K562 (cell line): ENCODE results near the gene PDGFA. TPM values are rescaled to one million over a fixed set of nuclear protein-coding genes. Genes with fewer than 3 reads are reported as not detected.

Experiments
- ATAC-seq: fragments of 200-7000 bp; cut with Tn5 transposase; 3 replicates; pipeline ENCODE4 v1.9.1; 2020; ENCODE audit warnings: moderate library complexity
- BruUV-seq: library from RNA; stranded (reverse); fragments of 400-500 nt; replicated peaks from 2 replicates; lab custom pipeline; 2021; lab: Mats Ljungman, UMichigan
- CTCF ChIA-PET: fragments of 300-600 bp; formaldehyde crosslinking; extraction: SDS; loops from one replicate; lab custom pipeline; 2021; ENCODE audit warnings: low intra/inter-chr PET ratio; lab: Yijun Ruan, JAX
- POLR2A ChIA-PET: fragments of 300-600, 350-650 bp; sonication (Branson Sonifier 250); formaldehyde crosslinking; extraction: SDS; loops from one replicate; lab custom pipeline; 2021; ENCODE audit warnings: antibody characterized with exemption, inconsistent platforms; lab: Yijun Ruan, JAX
- DNase-seq, 4 experiments: peaks; one replicate each; pipeline versions ENCODE4 v3.0.0 to v3.0.0-alpha.2; 2011 to 2018; ENCODE audit warnings: low spot score in 3 of 4, mixed read lengths in 3 of 4; ENCODE audit errors: extremely low read depth in 1 of 4
- FAIRE-seq: peaks from 2 replicates; lab custom pipeline; 2011; peaks lifted over from hg19 to GRCh38; lab: Jason Lieb, UNC
- H2AFZ ChIP-seq: 2 replicates; pipeline ENCODE4 v1.6.0; 2011; ENCODE audit warnings: low read depth, low read length, control low read depth, inconsistent platforms
- H3K27ac ChIP-seq: fragments of 200-600 bp; 3 replicates; pipeline ENCODE4 v1.8.0; 2011; ENCODE audit warnings: low read depth, mild to moderate bottlenecking, control low read depth, inconsistent platforms, low read length, moderate library complexity, mixed read lengths; ENCODE audit errors: extremely low read depth
- H3K27me3 ChIP-seq, 2 experiments: fragments of 300-600 bp in 1 of 2; 2 replicates in 1 of 2; 3 replicates in 1 of 2; pipeline versions ENCODE4 v1.6.0 to v1.8.0; 2011; ENCODE audit warnings: inconsistent platforms in 2 of 2, low read length in 2 of 2, mild to moderate bottlenecking in 1 of 2, mixed read lengths in 1 of 2, moderate library complexity in 1 of 2; ENCODE audit not compliant: control insufficient read depth in 2 of 2, insufficient read depth in 2 of 2
- H3K36me3 ChIP-seq: fragments of 300-600 bp; 3 replicates; pipeline ENCODE4 v1.8.0; 2011; ENCODE audit warnings: mild to moderate bottlenecking, low read length, inconsistent platforms; ENCODE audit not compliant: control insufficient read depth, insufficient read depth
- H3K4me1 ChIP-seq, 2 experiments: fragments of 200-600 bp in 1 of 2; replicated peaks in 1 of 2; 2 replicates in 1 of 2; 3 replicates in 1 of 2; pipeline versions ENCODE4 v1.5.1 to v1.8.0; 2011; ENCODE audit warnings: inconsistent platforms in 2 of 2, low read length in 2 of 2, mild to moderate bottlenecking in 1 of 2, mixed read lengths in 1 of 2, moderate library complexity in 1 of 2; ENCODE audit not compliant: control insufficient read depth in 2 of 2, insufficient read depth in 2 of 2
- H3K4me2 ChIP-seq: 2 replicates; pipeline ENCODE4 v1.6.1; 2011; ENCODE audit warnings: low read length, control low read depth, inconsistent platforms, mixed read lengths; ENCODE audit not compliant: insufficient read depth
- H3K4me3 ChIP-seq: fragments of 200-600 bp; sonication (generic), shearing (Covaris generic); 2 replicates; pipeline ENCODE4 v1.5.1; 2016; ENCODE audit warnings: control low read depth, inconsistent platforms
- H3K79me2 ChIP-seq: fragments of 200-600 bp; 3 replicates; pipeline ENCODE4 v1.8.0; 2011; ENCODE audit warnings: low read length, inconsistent platforms; ENCODE audit not compliant: control insufficient read depth, insufficient read depth
- H3K9ac ChIP-seq, 2 experiments: 2 replicates each; pipeline versions ENCODE4 v1.6.0 to v1.6.1; 2011; ENCODE audit warnings: low read depth in 2 of 2, low read length in 2 of 2, control low read depth in 1 of 2, inconsistent platforms in 1 of 2, mild to moderate bottlenecking in 1 of 2, mixed read lengths in 1 of 2; ENCODE audit not compliant: insufficient read depth in 1 of 2
- H3K9me1 ChIP-seq: one replicate; pipeline ENCODE4 v1.6.0; 2011; ENCODE audit warnings: inconsistent platforms, mild to moderate bottlenecking, low read length, moderate library complexity; ENCODE audit not compliant: control insufficient read depth, insufficient read depth
- H3K9me3 ChIP-seq: replicated peaks from 2 replicates; pipeline ENCODE4 v1.5.1; 2011; ENCODE audit warnings: low read depth, low read length, inconsistent platforms; ENCODE audit not compliant: control insufficient read depth, insufficient read depth
- H4K20me1 ChIP-seq: replicated peaks from 2 replicates; pipeline ENCODE4 v1.6.1; 2011; ENCODE audit warnings: low read length, inconsistent platforms, mixed read lengths; ENCODE audit not compliant: control insufficient read depth, insufficient read depth
- GABPA ChIP-seq: fragments of 200-800 bp; sonication (Bioruptor generic); conservative IDR thresholded peaks from 2 replicates; pipeline ENCODE4 v1.6.1; 2016; ENCODE audit warnings: low read depth, missing genetic modification characterization, missing compliant biosample characterization
- HNRNPLL ChIP-seq: fragments of 200-400 bp; formaldehyde crosslinking; IDR thresholded peaks from 2 replicates; pipeline ENCODE4 v1.6.1; 2017; ENCODE audit warnings: low read length, low read depth, mild to moderate bottlenecking; ENCODE audit not compliant: poor library complexity, severe bottlenecking
- KAT2B ChIP-seq: IDR thresholded peaks from one replicate; pipeline ENCODE4 v1.6.1; 2012; ENCODE audit warnings: low read depth, mild to moderate bottlenecking, control low read depth, inconsistent platforms, low read length, moderate library complexity
- SPI1 ChIP-seq: IDR thresholded peaks from 2 replicates; pipeline ENCODE4 v1.6.1; 2011; ENCODE audit warnings: low read depth, low read length, control low read depth, borderline replicate concordance
- TBL1XR1 ChIP-seq, 2 experiments: IDR thresholded peaks; 2 replicates each; pipeline ENCODE4 v1.6.1; 2012; ENCODE audit warnings: improper control_type of control experiment in 2 of 2, low read length in 2 of 2, mild to moderate bottlenecking in 1 of 2
- TSHZ1 ChIP-seq: fragments of 250-450 bp; sonication (Bioruptor Pico); IDR thresholded peaks from 2 replicates; pipeline ENCODE4 v1.4.0; 2020; ENCODE audit warnings: mild to moderate bottlenecking, moderate library complexity
- ZNF165 ChIP-seq: fragments of 250-450 bp; sonication (Bioruptor Pico); IDR thresholded peaks from 2 replicates; pipeline ENCODE4 v1.4.0; 2020; ENCODE audit warnings: borderline replicate concordance
- ZNF24 ChIP-seq: fragments of 450-650 bp; IDR thresholded peaks from 2 replicates; pipeline ENCODE4 v1.6.1; 2016
- ZNF551 ChIP-seq: fragments of 250-450 bp; sonication (Bioruptor Pico); IDR thresholded peaks from 2 replicates; pipeline ENCODE4 v1.5.0; 2021; ENCODE audit warnings: mild to moderate bottlenecking, moderate library complexity
- ZNF561 ChIP-seq: fragments of 450-650 bp; formaldehyde crosslinking; conservative IDR thresholded peaks from 2 replicates; pipeline ENCODE4 v1.4.0; 2020; ENCODE audit warnings: mild to moderate bottlenecking, moderate library complexity
- WGBS: fragments of 100-300 bp; shearing (Covaris generic); methylation state at CpG from one replicate; pipeline ENCODE4 v1.1.6; 2016; ENCODE audit warnings: low coverage, mixed read lengths; ENCODE audit not compliant: insufficient coverage; ENCODE audit errors: missing lambda C conversion rate; 5-methylcytosine and 5-hydroxymethylcytosine counted together
- in situ Hi-C: fragments of 300-500 bp; cut with MboI; formaldehyde crosslinking; loops from 4 replicates; pipeline ENCODE4 v1.15.0; 2018; ENCODE audit warnings: inconsistent platforms, mixed read lengths
- intact Hi-C: fragments of 100-400 bp; cut with micrococcal nuclease; formaldehyde crosslinking; loops from 2 replicates; pipeline ENCODE4 v1.14.2; 2022
- polyA plus RNA-seq, 8 experiments: library from polyadenylated mRNA; depleted of rRNA in 4 of 8; stranded (reverse) in 5 of 8; unstranded in 3 of 8; fragments of >200 nt; fragmentation: Nextera tagmentation in 2 of 8; fragmentation: Illumina TruSeq in 1 of 8; extraction: Ambion mirVana in 2 of 8; extraction: Trizol in 1 of 8; gene quantifications; 2 replicates each; pipeline versions ENCODE4 v1.2.1 to v1.2.3, GENCODE V29; 2011 to 2014; ENCODE audit warnings: inconsistent platforms in 1 of 8, missing spikeins in 1 of 8
- total RNA-seq, 7 experiments: library from RNA; depleted of rRNA in 6 of 7; stranded (reverse); fragments of >200 nt in 6 of 7; fragmentation: Illumina TruSeq in 2 of 7; extraction: Trizol in 2 of 7; gene quantifications; 2 replicates each; pipeline versions ENCODE4 v1.2.1 to v1.2.3, GENCODE V29; 2011 to 2021; ENCODE audit warnings: low replicate concordance in 1 of 7
- TF ChIP-seq, protein P1 (sequence below): fragments of 450-650 bp; IDR thresholded peaks from 2 replicates; pipeline ENCODE4 v1.6.1; 2016
- TF ChIP-seq, protein P2 (sequence below): sonication (generic); formaldehyde crosslinking; IDR thresholded peaks from 2 replicates; pipeline ENCODE4 v1.4.0; 2020; ENCODE audit warnings: mild to moderate bottlenecking, missing genetic modification reagents

Gene PDGFA
- total and polyA plus RNA-seq, 9 of the 15 experiments (the other 6 are each of a cell fraction or from before 2014, with no cell fraction given): 2.5 to 10.2 (median 4.6) TPM

- Histone ChIP-seq H3K9me3 (no peaks in the 10 kb centered on the region), H3K4me2 (no peak overlapping the region), H3K27me3 (peaks cover 0 to 16% of the 10 kb centered on the region in 2 experiments; a peak in 2 of 5 replicates), H2AFZ (no peak overlapping the region), H4K20me1 (0 out of 2 replicates have a peak, but pooled peaks cover 4% of the 10 kb centered on the region), H3K36me3 (no peaks in the 10 kb centered on the region), H3K9ac (no peak overlapping the region; a peak in 1 of 4 replicates), H3K4me1 (peaks cover 0 to 40% of the 10 kb centered on the region in 2 experiments; a peak in 3 of 5 replicates), H3K9me1 (no peaks in the 10 kb centered on the region), H3K4me3 (no peak overlapping the region), H3K27ac (no peak overlapping the region), H3K79me2 (no peaks in the 10 kb centered on the region)
- no peak for TF ChIP-seq ZNF165 (CRISPR knock-in tag)
- TF ChIP-seq, protein P1, sequence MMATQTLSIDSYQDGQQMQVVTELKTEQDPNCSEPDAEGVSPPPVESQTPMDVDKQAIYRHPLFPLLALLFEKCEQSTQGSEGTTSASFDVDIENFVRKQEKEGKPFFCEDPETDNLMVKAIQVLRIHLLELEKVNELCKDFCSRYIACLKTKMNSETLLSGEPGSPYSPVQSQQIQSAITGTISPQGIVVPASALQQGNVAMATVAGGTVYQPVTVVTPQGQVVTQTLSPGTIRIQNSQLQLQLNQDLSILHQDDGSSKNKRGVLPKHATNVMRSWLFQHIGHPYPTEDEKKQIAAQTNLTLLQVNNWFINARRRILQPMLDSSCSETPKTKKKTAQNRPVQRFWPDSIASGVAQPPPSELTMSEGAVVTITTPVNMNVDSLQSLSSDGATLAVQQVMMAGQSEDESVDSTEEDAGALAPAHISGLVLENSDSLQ: no peak
- no peak for TF ChIP-seq SPI1
- no peak for TF ChIP-seq ZNF551
- TF ChIP-seq TBL1XR1 (IDR thresholded peaks at IDR 0.05; ENCODE audit: low read length in 2 of 2): no peak
- TF ChIP-seq HNRNPLL: no peak
- no peak for TF ChIP-seq KAT2B
- no peak for TF ChIP-seq TSHZ1
- TF ChIP-seq, protein P2, sequence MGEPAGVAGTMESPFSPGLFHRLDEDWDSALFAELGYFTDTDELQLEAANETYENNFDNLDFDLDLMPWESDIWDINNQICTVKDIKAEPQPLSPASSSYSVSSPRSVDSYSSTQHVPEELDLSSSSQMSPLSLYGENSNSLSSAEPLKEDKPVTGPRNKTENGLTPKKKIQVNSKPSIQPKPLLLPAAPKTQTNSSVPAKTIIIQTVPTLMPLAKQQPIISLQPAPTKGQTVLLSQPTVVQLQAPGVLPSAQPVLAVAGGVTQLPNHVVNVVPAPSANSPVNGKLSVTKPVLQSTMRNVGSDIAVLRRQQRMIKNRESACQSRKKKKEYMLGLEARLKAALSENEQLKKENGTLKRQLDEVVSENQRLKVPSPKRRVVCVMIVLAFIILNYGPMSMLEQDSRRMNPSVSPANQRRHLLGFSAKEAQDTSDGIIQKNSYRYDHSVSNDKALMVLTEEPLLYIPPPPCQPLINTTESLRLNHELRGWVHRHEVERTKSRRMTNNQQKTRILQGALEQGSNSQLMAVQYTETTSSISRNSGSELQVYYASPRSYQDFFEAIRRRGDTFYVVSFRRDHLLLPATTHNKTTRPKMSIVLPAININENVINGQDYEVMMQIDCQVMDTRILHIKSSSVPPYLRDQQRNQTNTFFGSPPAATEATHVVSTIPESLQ (CRISPR knock-in tag): no peak
- no peak for TF ChIP-seq GABPA (tag)
- TF ChIP-seq ZNF24: no peak
- no peak for TF ChIP-seq ZNF561
- intact Hi-C loops: no loop called here
- no peak for FAIRE-seq
- POLR2A ChIA-PET: no interaction called here
- no peak for ATAC-seq
- CTCF ChIA-PET: no interaction called here
- WGBS: 61% methylated on average over 9 of the region's 12 CpGs
- no TSS peak for BruUV-seq
- in situ Hi-C loops: no loop called here
- no peak for DNase-seq
These were observed 16.6 kb upstream of the PDGFA start for GRCh38 chr7:536231-536630.
